ENCODE measurements around the gene HPDL. TPM values are rescaled to one million over a fixed set of nuclear protein-coding genes. Genes with fewer than 3 reads are reported as not detected.

Gene HPDL
- total and polyA plus RNA-seq, 2 of the 4 experiments (the other 2 are of a cell fraction), result 0.54 to 1.1 TPM

DNA sequence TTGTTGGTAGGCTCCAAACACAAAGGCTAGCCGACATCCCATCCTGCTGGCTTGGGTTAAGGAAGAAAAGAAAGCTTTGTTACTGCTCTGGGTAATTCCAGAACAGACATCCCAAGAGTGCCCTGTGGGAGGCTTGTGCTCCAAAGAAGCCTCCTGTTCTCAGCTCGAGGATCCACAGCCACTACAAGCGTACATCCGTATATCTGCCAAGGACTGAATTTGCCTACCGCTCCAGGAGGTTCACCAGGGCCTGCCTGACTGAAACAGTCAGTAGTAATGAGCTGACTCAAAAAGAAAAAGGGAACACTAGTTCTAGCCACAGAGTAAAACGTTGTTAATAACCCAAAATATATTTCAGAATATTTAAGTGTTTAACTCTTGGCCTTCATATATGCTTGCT, 38.4 kb downstream of the HPDL start:
- Histone ChIP-seq H3K4me2 (ENCODE audit: low read depth, low read length) (no peak overlapping the region), H2BK5ac (ENCODE audit: low read depth, low read length, poor library complexity, severe bottlenecking) (no peak overlapping the region), H3K27me3 (ENCODE audit: control insufficient read depth, insufficient read depth, low read length) (no peaks in the 10 kb centered on the region), H2BK15ac (ENCODE audit: low read depth, low read length) (no peak overlapping the region), H2AK9ac (replicated peaks; ENCODE audit: low read depth, low read length, poor library complexity) (no peak overlapping the region), H4K8ac (ENCODE audit: low read depth in 2 of 2, low read length in 2 of 2) (no peak overlapping the region), H3K79me1 (ENCODE audit: low read depth in 1 of 2, low read length in 2 of 2) (no peaks in the 10 kb centered on the region), H4K91ac (ENCODE audit: insufficient read depth, low read depth, low read length) (no peak overlapping the region), H3K18ac (ENCODE audit: low read depth, low read length) (no peak overlapping the region), H2AK5ac (ENCODE audit: low read depth, low read length) (no peak overlapping the region), H3K9ac (ENCODE audit: low read depth, low read length) (no peak overlapping the region), H3K23ac (ENCODE audit: low read depth, low read length) (no peak overlapping the region), H3K36me3 (ENCODE audit: control insufficient read depth, insufficient read depth, low read length) (no peaks in the 10 kb centered on the region), H4K20me1 (ENCODE audit: insufficient read depth, low read length) (no peaks in the 10 kb centered on the region), H3K4me1 (ENCODE audit: control insufficient read depth, insufficient read depth, low read length) (no peaks in the 10 kb centered on the region; the same call in 1 of the 2 replicates), H3K14ac (replicated peaks; ENCODE audit: low read depth, low read length) (no peak overlapping the region), H3K9me1 (ENCODE audit: insufficient read depth, low read length) (no peaks in the 10 kb centered on the region), H3K56ac (ENCODE audit: extremely low read depth, insufficient read depth, low read length) (no peak overlapping the region), H3K27ac (ENCODE audit: insufficient read depth, low read length) (no peak overlapping the region), H2BK120ac (ENCODE audit: low read depth, low read length) (no peak overlapping the region), H2AFZ (replicated peaks; ENCODE audit: low read length, poor library complexity) (no peak overlapping the region), H3K4ac (ENCODE audit: low read depth, low read length) (no peak overlapping the region), H2BK20ac (ENCODE audit: low read depth, low read length) (no peak overlapping the region), H3K9me3 (ENCODE audit: control insufficient read depth, insufficient read depth, low read length) (no peaks in the 10 kb centered on the region), H3K4me3 (ENCODE audit: insufficient read depth, low read depth, low read length) (no peak overlapping the region), H4K5ac (ENCODE audit: low read depth, low read length) (no peak overlapping the region)
- ChIA-PET POLR2A (ENCODE audit: unreplicated experiment) (no interaction called here), CTCF (interaction anchor here (0.6 to 1.3 kb wide), 2 partner anchors 9 to 126 kb away, joined by 3 to 8 read pairs; partner anchors contain the start of gene TESK2)
- DNase-seq (no peak), ATAC-seq (ENCODE audit: low read depth) (no peak)
- intact Hi-C loops (cut with micrococcal nuclease), result no loop called here
- in situ Hi-C loops (cut with MboI; ENCODE audit: low sequenced_read_pairs), result no loop called here
- WGBS, 2 experiments (ENCODE audit: extremely low coverage in 2 of 2, insufficient read length in 1 of 2), result no CpG with 5 or more reads among the region's 6 CpGs
- dilution Hi-C loops (cut with HindIII; ENCODE audit: low sequenced_read_pairs, unreplicated experiment), result no loop called here
- no TSS peak for BruUV-seq (replicated peaks)
- TF ChIP-seq CHD1 (IDR thresholded peaks at IDR 0.05; ENCODE audit: low read depth, low read length), result no peak

Data from IMR-90 (cell line).